Measurements from ENCODE around the gene PRKAG1. TPM values are rescaled to one million over a fixed set of nuclear protein-coding genes. Genes with fewer than 3 reads are reported as not detected.

PRKAG1 gene
- total RNA-seq, 4 donors from 2014 or later = 34.7 to 46.6 (median 39.6) TPM

DNA sequence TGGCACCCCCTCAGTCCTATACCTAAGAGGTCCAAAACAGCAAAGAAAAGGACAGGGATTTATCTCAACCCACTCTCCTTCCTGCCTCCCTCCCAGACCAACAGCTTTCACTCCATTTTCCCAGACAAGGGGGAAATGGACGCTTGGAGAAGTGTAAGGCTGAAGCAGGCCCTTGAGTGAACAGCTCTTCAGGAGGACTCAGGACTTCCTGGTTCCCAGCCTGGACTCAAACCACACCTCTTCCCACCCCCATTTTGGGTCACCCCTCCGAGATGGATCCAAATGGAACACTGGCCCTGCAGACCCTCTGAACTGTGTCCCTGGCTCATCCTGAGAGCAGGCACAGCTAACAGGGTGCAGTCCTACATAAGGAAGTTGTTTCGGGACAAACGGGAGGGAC is 39.3 kb upstream of the PRKAG1 start:
- H3K36me3 ChIP-seq = no peaks in the 10 kb centered on the region
- DNase-seq = no peak
- peak overlapping the region; percentile 37 to 94 for H3K27ac ChIP-seq
- no peaks in the 10 kb centered on the region for H3K9me3 ChIP-seq
- intact Hi-C loops (cut with DNase I; ENCODE audit: low total_unique reads) = no loop called here
- no peaks in the 10 kb centered on the region for H3K27me3 ChIP-seq
- H3K4me1 ChIP-seq = peaks cover 0 to 21% of the 10 kb centered on the region in 2 donors
- no peak for TF ChIP-seq POLR2A (IDR thresholded peaks at IDR 0.05)
- TF ChIP-seq, protein P1, sequence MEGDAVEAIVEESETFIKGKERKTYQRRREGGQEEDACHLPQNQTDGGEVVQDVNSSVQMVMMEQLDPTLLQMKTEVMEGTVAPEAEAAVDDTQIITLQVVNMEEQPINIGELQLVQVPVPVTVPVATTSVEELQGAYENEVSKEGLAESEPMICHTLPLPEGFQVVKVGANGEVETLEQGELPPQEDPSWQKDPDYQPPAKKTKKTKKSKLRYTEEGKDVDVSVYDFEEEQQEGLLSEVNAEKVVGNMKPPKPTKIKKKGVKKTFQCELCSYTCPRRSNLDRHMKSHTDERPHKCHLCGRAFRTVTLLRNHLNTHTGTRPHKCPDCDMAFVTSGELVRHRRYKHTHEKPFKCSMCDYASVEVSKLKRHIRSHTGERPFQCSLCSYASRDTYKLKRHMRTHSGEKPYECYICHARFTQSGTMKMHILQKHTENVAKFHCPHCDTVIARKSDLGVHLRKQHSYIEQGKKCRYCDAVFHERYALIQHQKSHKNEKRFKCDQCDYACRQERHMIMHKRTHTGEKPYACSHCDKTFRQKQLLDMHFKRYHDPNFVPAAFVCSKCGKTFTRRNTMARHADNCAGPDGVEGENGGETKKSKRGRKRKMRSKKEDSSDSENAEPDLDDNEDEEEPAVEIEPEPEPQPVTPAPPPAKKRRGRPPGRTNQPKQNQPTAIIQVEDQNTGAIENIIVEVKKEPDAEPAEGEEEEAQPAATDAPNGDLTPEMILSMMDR (IDR thresholded peaks at IDR 0.05) = no peak
- peak overlapping the region; percentile 61 to 93 for H3K4me3 ChIP-seq

DNA sequence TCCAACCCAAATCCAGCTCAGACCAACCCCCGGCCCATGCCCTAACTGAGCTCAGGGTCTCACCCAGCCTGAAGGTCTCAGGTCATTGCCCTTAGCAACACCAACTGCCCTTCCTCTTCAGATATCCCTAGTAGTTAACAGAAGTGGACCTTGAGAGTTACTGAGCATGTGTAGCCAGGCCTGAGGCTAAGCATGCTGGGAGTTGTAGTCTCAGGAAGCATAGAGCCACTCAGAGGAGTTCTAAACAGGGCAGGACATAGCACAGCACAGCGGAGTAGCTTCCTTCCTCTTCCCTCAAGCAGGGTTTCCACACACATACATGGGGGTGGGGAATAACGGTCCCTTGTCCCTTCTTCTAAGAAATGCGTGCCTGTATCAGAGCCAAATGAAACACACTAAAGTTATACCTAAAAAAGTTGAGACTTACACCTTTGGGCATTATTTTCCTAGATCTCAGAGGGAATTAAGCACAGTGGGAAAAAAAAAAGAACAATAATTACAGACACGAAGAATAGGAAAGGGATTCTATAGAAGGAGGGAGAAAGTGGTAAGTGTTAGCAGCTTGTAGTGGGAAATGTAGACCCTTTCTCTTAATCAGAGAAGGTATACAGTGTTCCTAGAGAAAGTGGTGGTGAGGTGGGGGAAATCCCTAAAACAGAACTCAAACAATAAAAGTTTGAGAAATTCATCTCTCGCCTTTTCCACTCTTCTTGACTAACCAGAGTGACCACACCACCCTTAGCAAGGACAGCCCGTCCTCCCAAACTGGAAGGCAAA is 37.6 kb upstream of the PRKAG1 start:
- H3K4me1 ChIP-seq = peaks cover 0 to 21% of the 10 kb centered on the region in 2 donors
- peak; percentile 51 to 67 for DNase-seq
- no peak for TF ChIP-seq POLR2A (IDR thresholded peaks at IDR 0.05)
- TF ChIP-seq, protein P1 (IDR thresholded peaks at IDR 0.05) = no peak
- H3K4me3 ChIP-seq = no peak overlapping the region
- H3K36me3 ChIP-seq = no peaks in the 10 kb centered on the region
- H3K27ac ChIP-seq = peak overlapping the region in 1 of 2 donors; percentile 94
- intact Hi-C loops (cut with DNase I; ENCODE audit: low total_unique reads) = no loop called here
- no peaks in the 10 kb centered on the region for H3K27me3 ChIP-seq
- H3K9me3 ChIP-seq = no peaks in the 10 kb centered on the region

DNA sequence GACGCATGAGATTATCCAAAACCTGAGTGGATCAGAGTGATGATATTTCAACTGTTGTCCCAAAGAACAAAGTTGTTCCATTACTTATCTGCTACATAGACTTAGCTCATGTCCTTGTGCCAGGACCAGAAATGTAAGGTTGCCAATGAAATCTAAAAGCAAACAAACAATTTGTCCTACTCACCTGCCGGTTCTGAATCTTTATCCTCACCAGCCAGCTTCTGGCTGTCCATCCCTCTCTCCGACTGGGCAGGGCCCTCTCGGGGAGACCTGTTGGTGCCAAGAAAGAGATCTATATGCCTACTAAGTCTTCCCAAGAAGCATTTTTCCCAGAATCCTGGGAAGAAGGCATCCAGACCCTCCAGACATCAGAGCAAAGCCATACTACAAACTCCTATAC is 36.5 kb upstream of the PRKAG1 start:
- Histone ChIP-seq H3K4me3 (no peak overlapping the region), H3K9me3 (no peaks in the 10 kb centered on the region), H3K36me3 (no peaks in the 10 kb centered on the region), H3K27ac (no peak overlapping the region), H3K27me3 (no peaks in the 10 kb centered on the region), H3K4me1 (peaks cover 0 to 21% of the 10 kb centered on the region in 2 donors)
- intact Hi-C loops (cut with DNase I; ENCODE audit: low total_unique reads) = no loop called here
- no peak for TF ChIP-seq POLR2A (IDR thresholded peaks at IDR 0.05)
- TF ChIP-seq, protein P1 (IDR thresholded peaks at IDR 0.05) = no peak
- DNase-seq = no peak

DNA sequence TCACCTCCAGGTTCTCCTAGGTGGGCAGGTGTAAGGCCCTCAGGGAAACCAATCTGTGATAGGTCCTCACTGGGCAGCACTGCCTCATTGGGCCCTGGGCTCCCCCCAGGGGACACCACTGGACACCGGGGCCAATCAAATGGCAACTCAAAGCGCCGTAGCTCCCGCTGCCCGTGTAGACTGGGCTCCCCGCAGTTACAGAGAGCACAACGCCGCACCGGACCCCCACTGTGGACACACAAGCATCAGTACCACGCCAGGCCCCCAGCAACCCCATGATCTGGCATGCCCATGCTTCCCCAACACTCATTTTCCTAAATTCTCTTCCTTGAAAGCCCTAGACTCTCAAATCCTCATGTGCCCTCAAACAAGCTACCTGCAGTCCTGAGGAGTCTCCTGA is 35.9 kb upstream of the PRKAG1 start:
- Histone ChIP-seq H3K27me3 (no peaks in the 10 kb centered on the region), H3K9me3 (no peaks in the 10 kb centered on the region), H3K36me3 (no peaks in the 10 kb centered on the region), H3K4me3 (no peak overlapping the region), H3K27ac (no peak overlapping the region), H3K4me1 (peaks cover 0 to 21% of the 10 kb centered on the region in 2 donors)
- intact Hi-C loops (cut with DNase I; ENCODE audit: low total_unique reads) = no loop called here
- TF ChIP-seq POLR2A (IDR thresholded peaks at IDR 0.05) = no peak
- TF ChIP-seq, protein P1 (IDR thresholded peaks at IDR 0.05) = no peak
- no peak for DNase-seq

DNA sequence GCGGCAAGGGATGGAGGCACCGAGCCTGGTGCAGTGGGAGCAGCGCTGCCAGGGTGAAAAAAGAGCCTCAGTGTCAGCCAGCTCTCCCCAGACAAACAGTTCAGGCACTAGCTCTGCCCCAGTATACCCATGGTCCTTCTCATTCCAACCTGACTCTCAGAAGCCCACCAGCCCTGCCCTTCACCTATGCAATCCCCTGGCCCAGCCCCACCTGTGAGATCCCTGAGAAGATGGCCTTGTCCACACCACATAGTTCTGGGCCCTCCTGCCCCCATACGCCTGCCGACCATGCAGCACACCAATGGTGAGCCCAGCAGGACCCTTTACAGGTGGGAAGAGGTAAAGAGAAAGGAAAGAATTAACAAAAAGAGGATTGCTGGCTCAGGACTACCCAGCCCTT is 35.5 kb upstream of the PRKAG1 start:
- no peak for TF ChIP-seq POLR2A (IDR thresholded peaks at IDR 0.05)
- TF ChIP-seq, protein P1 (IDR thresholded peaks at IDR 0.05) = no peak
- no peaks in the 10 kb centered on the region for H3K27me3 ChIP-seq

More for the DNA sequence above, 35.5 kb upstream of the PRKAG1 start:
- no peaks in the 10 kb centered on the region for H3K9me3 ChIP-seq
- peaks cover 0 to 21% of the 10 kb centered on the region in 2 donors for H3K4me1 ChIP-seq
- H3K4me3 ChIP-seq = no peak overlapping the region
- no peak for DNase-seq
- intact Hi-C loops (cut with DNase I; ENCODE audit: low total_unique reads) = no loop called here
- no peaks in the 10 kb centered on the region for H3K36me3 ChIP-seq
- no peak overlapping the region for H3K27ac ChIP-seq
